Prostate gland (tissue), 2 donors: ENCODE measurements around the gene HECTD1.

Experiments
- POLR2A ChIP-seq: fragments of 450-650 bp; IDR thresholded peaks from one replicate; pipeline ENCODE4 v1.6.1; 2016; ENCODE audit warnings: antibody characterized with exemption, mild to moderate bottlenecking
- POLR2AphosphoS5 ChIP-seq: sonication (generic); formaldehyde crosslinking; IDR thresholded peaks from one replicate; pipeline ENCODE4 v1.6.1; 2017; ENCODE audit warnings: antibody characterized with exemption
- TF ChIP-seq, protein P1 (sequence below), 4 experiments: fragments of 200-600 bp in 2 of 4; fragments of 450-650 bp in 2 of 4; sonication (generic) in 2 of 4; IDR thresholded peaks; 1 replicate in 3 of 4; 2 replicates in 1 of 4; pipeline ENCODE4 v1.5.1; 2016 to 2019; ENCODE audit warnings: antibody characterized with exemption in 4 of 4, mild to moderate bottlenecking in 2 of 4, moderate library complexity in 2 of 4

DNA sequence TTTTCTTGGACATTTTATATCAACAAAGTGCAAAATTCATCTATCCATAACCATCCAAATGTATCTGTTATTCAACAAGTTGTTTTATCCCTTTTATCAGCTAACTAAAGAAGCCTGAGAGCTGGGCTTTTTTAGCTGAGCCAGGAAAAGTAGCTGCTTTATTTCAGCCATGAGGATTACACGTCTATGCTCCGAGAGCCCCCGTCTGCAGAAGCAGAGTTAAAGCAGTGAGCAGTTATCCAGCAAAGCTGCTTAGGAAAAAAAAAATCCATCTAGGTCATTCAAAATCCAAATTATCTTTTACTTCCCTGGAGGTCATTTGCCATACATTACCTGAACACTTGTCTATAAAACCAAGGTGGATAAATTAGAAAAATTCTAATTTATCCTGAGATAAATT lies 15.7 kb upstream of the HECTD1 start:
- TF ChIP-seq POLR2A (no peak), POLR2AphosphoS5 (no peak)
- TF ChIP-seq, protein P1, sequence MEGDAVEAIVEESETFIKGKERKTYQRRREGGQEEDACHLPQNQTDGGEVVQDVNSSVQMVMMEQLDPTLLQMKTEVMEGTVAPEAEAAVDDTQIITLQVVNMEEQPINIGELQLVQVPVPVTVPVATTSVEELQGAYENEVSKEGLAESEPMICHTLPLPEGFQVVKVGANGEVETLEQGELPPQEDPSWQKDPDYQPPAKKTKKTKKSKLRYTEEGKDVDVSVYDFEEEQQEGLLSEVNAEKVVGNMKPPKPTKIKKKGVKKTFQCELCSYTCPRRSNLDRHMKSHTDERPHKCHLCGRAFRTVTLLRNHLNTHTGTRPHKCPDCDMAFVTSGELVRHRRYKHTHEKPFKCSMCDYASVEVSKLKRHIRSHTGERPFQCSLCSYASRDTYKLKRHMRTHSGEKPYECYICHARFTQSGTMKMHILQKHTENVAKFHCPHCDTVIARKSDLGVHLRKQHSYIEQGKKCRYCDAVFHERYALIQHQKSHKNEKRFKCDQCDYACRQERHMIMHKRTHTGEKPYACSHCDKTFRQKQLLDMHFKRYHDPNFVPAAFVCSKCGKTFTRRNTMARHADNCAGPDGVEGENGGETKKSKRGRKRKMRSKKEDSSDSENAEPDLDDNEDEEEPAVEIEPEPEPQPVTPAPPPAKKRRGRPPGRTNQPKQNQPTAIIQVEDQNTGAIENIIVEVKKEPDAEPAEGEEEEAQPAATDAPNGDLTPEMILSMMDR (IDR thresholded peaks at IDR 0.05), result no peak
